HS-27A (cell line): ENCODE data around the gene PRELID2.
A peak's percentile ranks its signal among the peaks of the same experiment; 100 is the strongest.
"Not testable (repeated sequence)": the region's sequence is repeated elsewhere in the genome, so short reads cannot be mapped to it uniquely, and the experiment has no call there.

Experiments
- DNase-seq: peaks from one replicate; pipeline ENCODE4 v3.0.0-alpha.2; 2012; ENCODE audit warnings: low read depth, missing footprints

PRELID2 gene

GRCh38 chr5:145834917-145835847 is at the start of gene PRELID2:
TSS of gene PRELID2 (minus strand) at chr5:145835342. CDS start at chr5:145835251, 91 bp downstream.
- peak; percentile 54 for DNase-seq

GRCh38 chr5:145874765-145875164 is 39.6 kb upstream of the PRELID2 start:
- DNase-seq = no peak

DNA sequence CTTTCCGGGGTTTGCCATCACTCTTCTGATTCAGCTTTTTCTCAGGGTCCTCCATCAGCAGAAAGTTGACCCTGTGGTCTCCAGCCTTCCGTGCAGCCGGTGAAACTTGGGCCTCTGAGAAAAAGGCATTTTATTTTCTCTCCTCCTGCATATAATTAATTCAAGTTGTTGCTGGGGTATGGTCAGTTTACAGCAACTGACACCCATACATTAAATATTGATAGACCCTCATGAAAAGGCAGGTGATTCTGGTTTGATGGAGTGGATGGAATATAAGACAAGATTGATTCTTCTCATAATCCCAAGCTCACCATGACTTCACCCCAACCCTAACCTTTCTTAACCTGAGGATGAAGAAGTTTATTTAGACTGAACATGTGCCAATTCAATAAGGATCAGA is 37.8 kb upstream of the PRELID2 start, which contains the start of gene GRXCR2:
GRXCR2 (minus strand) TSS at position 101 of the 400 bp plus-strand sequence; CDS start at position 55, 46 bp downstream.
- DNase-seq = no peak

GRCh38 chr5:145872486-145872885 is 37.3 kb upstream of the PRELID2 start:
- no peak for DNase-seq

- no peak for DNase-seq
Observed at GRCh38 chr5:145869753-145870152, 34.6 kb upstream of the PRELID2 start.

GRCh38 chr5:145867806-145868205 is 32.7 kb upstream of the PRELID2 start:
- DNase-seq = no peak

- DNase-seq = not testable (repeated sequence)
Observed at GRCh38 chr5:145864432-145864831, 29.3 kb upstream of the PRELID2 start.

DNA sequence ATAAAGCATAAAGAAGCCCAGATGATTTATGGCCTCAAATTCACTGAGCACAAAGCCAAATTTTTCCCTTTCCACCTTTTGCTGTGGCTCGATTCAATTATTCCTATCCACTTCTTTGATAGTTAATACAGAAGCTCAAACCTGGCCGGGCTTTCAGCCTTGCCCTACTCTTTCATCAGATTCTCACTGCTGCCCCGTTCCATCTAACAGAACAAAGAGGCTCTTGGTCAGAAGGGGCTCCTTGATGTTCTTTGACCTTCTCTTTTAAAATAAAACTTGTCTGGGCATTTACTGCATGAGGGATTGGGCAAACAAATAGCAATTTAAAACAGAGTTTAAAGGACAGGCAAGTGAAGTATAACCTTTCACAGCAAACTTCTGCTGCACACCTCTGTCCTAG is 27.9 kb upstream of the PRELID2 start:
- no peak for DNase-seq

GRCh38 chr5:145859897-145860296 is 24.8 kb upstream of the PRELID2 start:
- no peak for DNase-seq

- no peak for DNase-seq
Observed at GRCh38 chr5:145859453-145859852, 24.3 kb upstream of the PRELID2 start.

GRCh38 chr5:145858959-145859358 is 23.8 kb upstream of the PRELID2 start:
- no peak for DNase-seq

DNA sequence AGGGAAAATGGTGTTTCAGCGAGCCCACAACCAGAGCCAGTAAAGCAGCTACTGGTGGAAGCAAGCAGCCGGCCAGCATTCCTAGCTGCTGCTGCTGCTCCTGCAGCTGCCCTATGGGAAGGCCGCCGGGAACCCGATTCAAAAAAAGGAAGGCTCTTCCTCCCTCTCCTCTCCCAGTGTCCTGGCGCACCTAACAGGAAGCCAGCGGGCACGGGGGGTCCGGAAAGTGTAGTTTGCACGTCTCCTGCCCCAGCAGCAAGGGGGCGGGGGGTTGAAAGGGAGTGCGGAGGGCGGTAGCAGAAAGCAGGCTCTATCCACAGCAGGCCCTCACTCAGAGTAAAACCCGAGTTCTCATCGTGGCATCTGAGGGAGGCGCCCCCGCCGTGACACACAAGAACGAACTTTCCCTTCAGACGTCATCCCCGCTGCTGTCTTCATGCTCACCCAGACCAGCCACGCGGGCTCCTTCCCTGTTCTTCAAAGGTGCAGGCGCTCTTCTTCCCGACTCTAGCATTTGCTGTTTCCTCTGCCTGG is 21.2 kb upstream of the PRELID2 start:
- DNase-seq = no peak

DNA sequence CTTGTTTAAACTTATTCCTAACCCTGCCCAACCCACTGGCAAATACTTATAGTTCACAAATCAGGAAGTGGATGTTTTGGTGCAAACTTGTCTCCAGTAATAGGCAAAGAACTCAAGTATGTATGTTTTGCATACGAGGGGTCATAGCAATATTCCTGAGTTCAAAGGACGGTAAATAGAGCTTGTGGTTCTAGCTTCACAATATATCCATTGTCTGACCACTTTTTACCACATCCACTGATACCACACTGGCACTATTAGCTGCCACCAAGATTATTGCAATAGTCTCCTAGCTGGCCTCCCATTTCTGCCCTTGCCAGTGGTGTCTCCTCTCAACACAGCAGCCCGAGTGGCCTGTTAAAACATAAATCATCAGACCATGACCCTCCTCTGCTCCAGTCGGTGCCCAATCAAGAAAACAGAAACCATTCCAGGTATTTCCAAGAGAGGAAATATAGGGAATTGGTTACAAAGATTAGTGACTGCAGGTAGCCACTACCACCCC is 20.7 kb upstream of the PRELID2 start:
- no peak for DNase-seq

DNA sequence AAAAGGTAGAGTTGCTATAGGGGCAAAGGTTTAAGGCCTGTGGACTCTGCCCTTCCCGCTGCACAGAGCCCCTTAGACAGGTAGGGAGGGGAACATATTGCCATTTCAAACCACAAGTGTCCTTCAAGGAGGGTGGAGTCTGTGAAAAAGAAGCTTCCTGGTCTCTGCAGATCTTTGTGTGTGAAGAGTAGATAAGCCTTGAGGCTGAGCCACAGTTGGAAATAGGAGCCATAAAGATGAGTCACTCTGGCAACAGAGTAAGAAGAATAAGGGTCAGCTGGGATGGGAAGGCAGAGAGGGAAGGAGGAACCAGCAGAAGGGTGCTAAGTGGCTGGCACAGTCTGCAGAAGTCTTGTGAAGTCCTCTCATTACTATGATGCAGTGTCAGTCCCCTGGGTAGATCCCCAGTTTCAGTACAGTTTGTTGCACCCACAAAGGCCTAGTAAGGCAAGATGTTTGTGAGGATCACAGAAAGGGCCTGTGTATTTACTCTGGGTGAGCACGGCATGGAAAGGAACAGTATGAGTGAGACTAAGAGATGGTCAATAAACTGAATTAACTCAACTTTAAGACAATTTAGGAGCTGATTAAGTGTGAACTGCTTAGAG is 19.6 kb upstream of the PRELID2 start:
- peak; percentile 31 for DNase-seq

DNA sequence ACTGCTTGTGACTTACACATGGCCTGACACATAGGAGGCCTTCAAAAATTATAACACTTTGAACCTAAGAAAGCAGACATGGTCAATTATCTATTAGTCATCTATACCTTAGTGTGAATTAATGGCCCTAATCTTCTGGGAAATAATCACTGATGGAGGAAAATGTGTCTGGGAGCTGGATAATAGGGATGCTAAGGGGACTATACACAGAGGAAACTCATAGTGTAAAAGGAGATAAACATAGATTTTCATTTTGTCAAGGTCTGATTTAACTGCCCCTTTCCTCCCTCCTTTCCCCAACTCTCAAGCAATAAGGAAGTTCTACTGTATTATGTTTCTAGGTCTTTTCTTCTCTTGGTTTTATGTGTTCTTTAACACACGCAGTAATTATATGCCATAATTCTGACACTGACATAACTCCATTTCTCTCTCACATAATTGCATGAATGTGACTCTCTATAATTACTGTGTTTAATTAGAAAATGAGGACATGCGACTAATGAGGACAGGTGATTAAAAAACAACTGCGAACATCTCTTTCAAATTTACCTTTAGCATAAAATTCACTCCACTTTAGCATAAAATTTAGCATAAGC is 18.7 kb upstream of the PRELID2 start:
- no peak for DNase-seq

- DNase-seq = no peak
Observed at GRCh38 chr5:145852990-145853389, 17.8 kb upstream of the PRELID2 start.

DNA sequence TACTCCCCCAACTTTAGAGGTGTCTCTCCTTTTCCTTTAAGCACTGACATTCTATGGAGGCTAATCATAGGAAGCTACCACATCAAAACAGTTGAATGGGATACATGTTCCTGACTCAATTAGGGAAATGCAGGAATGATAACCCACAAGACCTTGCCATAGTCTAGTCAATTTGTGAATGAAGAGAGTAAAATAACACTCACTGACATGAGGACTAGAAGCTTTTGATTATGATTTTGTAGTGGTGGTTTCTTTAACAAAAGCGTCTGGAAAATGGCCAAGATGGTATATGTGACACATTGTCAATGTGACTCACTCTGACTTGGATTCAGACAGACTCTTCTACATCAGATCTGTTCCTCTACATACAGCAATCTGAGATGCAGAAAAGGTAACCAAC is 13.7 kb upstream of the PRELID2 start:
- peak; percentile 36 for DNase-seq

- DNase-seq = peak; percentile 57
Observed at GRCh38 chr5:145847499-145848497, 12.7 kb upstream of the PRELID2 start.

DNA sequence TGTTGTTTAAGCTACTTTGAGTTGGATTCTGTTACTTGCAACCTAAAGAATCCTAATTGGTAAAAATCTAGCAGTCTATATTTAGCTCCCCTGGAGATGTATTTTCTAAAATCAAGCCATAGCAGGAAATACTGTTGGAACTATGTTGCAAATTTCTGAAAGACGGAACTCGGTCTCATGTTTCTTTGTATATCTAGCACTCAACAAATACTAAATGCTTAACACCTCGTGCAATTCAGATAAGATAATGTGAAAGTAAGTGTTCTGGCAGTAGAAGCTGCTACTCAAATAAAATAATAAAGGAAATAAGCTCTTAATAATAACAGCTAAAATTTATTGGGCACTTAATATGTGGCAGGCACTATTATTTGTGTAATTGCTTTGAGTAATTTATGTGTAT is 10.9 kb upstream of the PRELID2 start:
- no peak for DNase-seq

- no peak for DNase-seq
Observed at GRCh38 chr5:145841299-145841698, 6.2 kb upstream of the PRELID2 start.
